Left forelimb (tissue), 1 donor: ENCODE results near the gene CD300LB.
"Not testable (repeated sequence)": the region's sequence is repeated elsewhere in the genome, so short reads cannot be mapped to it uniquely, and the experiment has no call there.

Experiments
- DNase-seq: peaks from one replicate; pipeline ENCODE4 v3.0.0-alpha.2; 2018; ENCODE audit warnings: low spot score

Gene CD300LB

GRCh38 chr17:74525781-74526288, 5.4 kb downstream of the CD300LB start:
- DNase-seq, result peak; percentile 22

GRCh38 chr17:74525465-74525725, 5.9 kb downstream of the CD300LB start:
- DNase-seq, result no peak

- DNase-seq, result peak; percentile 54
These were observed 6.4 kb downstream of the CD300LB start for GRCh38 chr17:74524653-74525464.

- DNase-seq, result peak; percentile 20
These were observed 8.0 kb downstream of the CD300LB start for GRCh38 chr17:74523308-74523707.

- peak; percentile 54 for DNase-seq
These were observed 8.7 kb downstream of the CD300LB start for GRCh38 chr17:74522381-74523105.

- DNase-seq, result no peak
These were observed 9.5 kb downstream of the CD300LB start for GRCh38 chr17:74521701-74522201.

- DNase-seq, result no peak
These were observed 10.3 kb downstream of the CD300LB start for GRCh38 chr17:74520790-74521480.

GRCh38 chr17:74520016-74520434, 11.2 kb downstream of the CD300LB start:
- DNase-seq, result no peak

- DNase-seq, result not testable (repeated sequence)
These were observed 12.8 kb downstream of the CD300LB start for GRCh38 chr17:74518413-74518981.

GRCh38 chr17:74516561-74517328, 14.5 kb downstream of the CD300LB start:
- DNase-seq, result no peak

- no peak for DNase-seq
These were observed 15.3 kb downstream of the CD300LB start for GRCh38 chr17:74515941-74516340.

GRCh38 chr17:74514632-74515334, 16.5 kb downstream of the CD300LB start:
- no peak for DNase-seq

- no peak for DNase-seq
These were observed 17.2 kb downstream of the CD300LB start for GRCh38 chr17:74513987-74514631.

GRCh38 chr17:74512624-74513091, 18.6 kb downstream of the CD300LB start:
- DNase-seq, result no peak

GRCh38 chr17:74512036-74512435, 19.2 kb downstream of the CD300LB start:
- no peak for DNase-seq

GRCh38 chr17:74508156-74508555, 23.1 kb downstream of the CD300LB start:
- DNase-seq, result no peak

GRCh38 chr17:74503949-74504348, 27.3 kb downstream of the CD300LB start:
- not testable (repeated sequence) for DNase-seq

GRCh38 chr17:74502861-74503260, 28.4 kb downstream of the CD300LB start:
- DNase-seq, result no peak

GRCh38 chr17:74499992-74500391, 31.3 kb downstream of the CD300LB start:
- no peak for DNase-seq

GRCh38 chr17:74497471-74497870, 33.8 kb downstream of the CD300LB start:
- DNase-seq, result no peak
